ENCODE results near the gene PRR15L. TPM values are rescaled to one million over a fixed set of nuclear protein-coding genes. Genes with fewer than 3 reads are reported as not detected.
"Not testable (repeated sequence)": the region's sequence is repeated elsewhere in the genome, so short reads cannot be mapped to it uniquely, and the experiment has no call there.

The PRR15L gene, protein sequence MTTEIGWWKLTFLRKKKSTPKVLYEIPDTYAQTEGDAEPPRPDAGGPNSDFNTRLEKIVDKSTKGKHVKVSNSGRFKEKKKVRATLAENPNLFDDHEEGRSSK
- polyA plus RNA-seq (2013, experiment 1 of 2; ENCODE audit: insufficient read length) = 0.08 TPM
- not detected for polyA plus RNA-seq (2013, experiment 2 of 2; ENCODE audit: insufficient read length)

DNA sequence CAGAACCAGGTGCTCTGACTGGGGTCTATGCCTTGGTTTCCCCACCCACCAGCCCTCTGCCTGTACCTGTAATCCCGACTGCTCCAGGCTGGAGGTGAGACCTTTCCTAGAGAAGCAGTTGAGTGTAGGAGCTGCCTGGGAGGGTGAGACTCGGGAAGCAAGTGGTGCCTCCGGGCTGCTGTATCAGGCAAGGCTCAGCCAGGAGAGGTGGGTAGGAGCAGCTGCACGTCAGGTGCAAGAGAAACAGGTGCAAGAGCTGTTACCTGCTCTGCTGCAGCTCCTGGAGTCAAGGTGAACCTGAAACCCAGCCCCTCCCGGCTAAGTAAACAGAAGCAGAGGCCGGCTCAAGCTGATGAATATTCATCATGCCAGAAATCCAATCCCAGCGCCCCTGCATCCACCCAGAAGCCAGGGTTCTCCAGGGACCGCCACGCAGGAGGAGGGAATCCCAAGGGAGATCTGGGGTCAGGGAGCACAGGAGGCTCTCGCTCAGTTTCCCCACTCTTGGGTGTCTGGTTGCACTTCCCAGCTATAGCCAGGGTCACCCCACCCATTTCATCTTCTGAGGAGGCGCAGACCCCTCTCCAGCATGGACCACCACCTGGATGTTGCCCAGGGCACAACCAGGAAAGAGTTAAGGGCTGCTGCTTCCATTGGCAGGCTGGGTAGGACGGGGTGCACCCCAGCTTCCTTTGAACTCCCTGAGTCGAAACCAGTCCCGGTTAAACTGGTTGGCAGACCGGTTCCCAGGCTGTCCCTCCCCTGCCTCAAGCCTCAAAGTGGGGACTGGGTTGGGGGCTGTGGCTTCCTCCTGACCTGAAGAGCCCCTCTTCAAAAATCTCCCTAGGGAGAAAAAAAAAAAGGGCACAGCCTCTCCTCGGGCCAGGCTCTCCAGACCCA lies at the start of gene PRR15L:
Gene PRR15L, minus strand, starts transcription at position 293 of the 900 bp plus-strand sequence. CDS start 4,649 bp downstream, outside the sequence.
- DNase-seq = no peak

DNA sequence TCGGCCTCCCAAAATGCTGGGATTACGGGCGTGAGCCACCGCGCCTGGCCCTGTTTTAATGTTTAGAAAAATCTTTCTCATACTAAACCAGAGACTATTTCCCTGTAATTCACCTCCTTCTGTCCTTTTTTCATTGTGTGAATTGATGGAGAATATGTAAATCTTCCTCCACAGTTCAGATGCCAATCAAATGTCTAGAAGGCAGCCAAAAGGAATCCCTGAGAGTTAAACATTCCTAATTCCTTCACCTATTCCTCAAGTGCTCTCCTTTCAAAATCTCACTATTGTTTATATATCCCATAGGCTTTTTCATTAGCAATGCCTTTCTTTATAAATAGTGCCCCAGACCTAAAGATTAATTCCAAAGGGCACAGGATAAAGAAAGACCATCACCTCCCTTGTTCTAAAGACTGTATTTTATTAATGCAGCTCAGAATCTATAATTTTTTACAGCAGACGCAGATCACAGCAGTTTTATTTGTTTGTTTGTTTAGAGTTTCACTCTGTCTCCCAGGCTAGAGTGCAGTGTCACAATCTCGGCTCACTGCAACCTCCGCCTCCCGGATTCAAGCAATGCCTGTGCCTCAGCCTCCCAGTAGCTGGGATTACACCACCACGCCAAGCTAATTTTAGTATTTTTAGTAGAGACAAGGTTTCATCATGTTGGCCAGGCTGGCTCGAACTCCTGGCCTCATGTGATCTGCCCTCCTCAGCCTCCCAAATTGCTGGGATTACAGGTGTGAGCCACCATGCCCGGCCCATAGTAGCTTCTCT lies 49.4 kb upstream of the PRR15L start:
- no peak for DNase-seq

- DNase-seq = no peak
Observed at GRCh38 chr17:48004983-48005382, 47.3 kb upstream of the PRR15L start.

DNA sequence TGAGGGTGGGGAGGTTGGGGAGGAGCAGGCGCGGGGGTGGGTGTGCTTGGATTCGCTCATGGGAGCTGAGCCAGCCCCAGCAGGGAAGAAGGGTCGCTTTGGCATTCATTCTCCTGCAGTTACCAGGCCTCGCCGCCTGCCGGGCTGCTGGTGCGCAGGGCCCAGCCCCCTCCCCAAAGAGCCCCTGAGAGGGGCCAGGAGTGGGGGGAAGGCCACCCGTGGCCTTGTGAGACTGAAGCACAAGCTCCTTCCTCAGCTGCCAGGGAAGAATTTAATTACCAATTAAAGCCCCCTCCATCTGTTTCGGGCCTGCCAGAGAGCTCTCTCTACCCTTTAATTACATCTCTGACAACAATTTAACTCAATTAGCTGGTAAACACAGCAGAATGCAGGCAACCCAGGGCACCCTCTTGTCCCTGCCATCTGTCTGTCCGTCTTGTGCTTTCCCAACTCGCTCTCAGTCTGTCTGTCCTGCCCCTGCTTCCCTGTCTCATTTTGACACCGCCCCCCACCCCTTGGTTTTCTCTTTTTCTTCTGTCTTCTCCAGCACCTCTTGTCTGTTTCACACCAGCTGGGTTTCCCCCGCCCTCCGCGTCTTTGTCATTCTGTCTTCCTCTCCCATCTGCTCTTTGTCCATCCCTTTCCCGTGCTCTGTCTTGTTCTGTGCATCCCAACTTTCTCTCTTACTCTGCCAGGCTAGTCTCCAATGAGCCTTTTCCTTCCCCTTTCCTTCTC lies 45.9 kb upstream of the PRR15L start:
- peak; percentile 41 for DNase-seq

- peak; percentile 68 for DNase-seq
Observed at GRCh38 chr17:48002916-48003416, 45.3 kb upstream of the PRR15L start.

DNA sequence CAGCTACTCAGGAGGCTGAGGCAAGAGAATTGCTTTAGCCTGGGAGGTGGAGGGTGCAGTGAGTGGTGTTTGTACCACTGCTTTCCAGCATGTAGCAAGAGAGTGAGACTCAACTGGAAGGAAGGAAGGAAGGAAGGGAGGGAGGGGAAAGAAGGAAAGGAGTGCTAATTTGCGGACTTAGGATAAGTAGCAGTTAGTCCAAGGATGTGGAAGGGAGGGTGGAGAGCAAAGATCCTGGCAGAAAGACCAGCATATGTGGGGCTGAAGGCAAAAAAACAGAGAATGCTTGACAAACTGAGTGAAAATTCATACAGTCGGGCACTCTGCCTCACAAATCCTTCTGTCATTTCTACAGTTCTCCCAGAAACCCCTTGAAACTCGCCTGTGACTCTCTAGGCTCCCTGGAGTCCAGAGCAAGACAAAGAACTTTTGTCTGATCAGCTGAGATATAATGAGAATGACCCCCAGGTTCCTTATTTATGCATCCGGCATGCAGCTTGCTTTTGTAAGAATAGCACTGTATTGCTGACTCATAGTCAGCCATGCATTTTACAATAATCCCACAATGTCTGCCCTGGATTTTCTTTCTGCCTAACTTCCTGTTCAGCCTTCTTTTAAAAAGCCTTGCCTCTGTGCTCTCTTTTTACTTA lies 44.7 kb upstream of the PRR15L start:
- DNase-seq = peak; percentile 86

GRCh38 chr17:48001657-48002056 lies 44.0 kb upstream of the PRR15L start:
- not testable (repeated sequence) for DNase-seq

- DNase-seq = no peak
Observed at GRCh38 chr17:48001197-48001596, 43.5 kb upstream of the PRR15L start.

DNA sequence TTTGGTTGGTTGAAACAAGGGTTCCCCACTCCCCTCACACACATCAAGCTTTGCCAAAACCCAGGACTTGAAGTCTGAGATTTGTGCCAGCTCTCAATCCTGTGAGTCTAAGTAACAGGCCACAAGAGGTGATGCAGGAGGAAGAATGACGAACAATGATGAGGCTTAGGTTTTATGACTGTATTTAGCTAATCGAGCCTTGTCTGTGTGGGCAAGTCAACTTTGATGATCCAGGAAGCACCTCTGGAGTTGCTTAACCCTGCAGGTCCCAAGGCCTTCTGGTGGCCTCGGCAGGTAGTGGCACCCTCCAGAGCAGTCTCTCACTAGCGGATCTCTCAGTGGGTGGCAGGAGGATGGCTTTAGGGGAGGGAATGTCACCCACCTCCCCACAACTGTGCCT lies 41.9 kb upstream of the PRR15L start:
- DNase-seq = peak; percentile 40

- DNase-seq = no peak
Observed at GRCh38 chr17:47998044-47998443, 40.4 kb upstream of the PRR15L start.

- DNase-seq = no peak
Observed at GRCh38 chr17:47997586-47997985, 39.9 kb upstream of the PRR15L start.

- no peak for DNase-seq
Observed at GRCh38 chr17:47996201-47996600, 38.5 kb upstream of the PRR15L start.

DNA sequence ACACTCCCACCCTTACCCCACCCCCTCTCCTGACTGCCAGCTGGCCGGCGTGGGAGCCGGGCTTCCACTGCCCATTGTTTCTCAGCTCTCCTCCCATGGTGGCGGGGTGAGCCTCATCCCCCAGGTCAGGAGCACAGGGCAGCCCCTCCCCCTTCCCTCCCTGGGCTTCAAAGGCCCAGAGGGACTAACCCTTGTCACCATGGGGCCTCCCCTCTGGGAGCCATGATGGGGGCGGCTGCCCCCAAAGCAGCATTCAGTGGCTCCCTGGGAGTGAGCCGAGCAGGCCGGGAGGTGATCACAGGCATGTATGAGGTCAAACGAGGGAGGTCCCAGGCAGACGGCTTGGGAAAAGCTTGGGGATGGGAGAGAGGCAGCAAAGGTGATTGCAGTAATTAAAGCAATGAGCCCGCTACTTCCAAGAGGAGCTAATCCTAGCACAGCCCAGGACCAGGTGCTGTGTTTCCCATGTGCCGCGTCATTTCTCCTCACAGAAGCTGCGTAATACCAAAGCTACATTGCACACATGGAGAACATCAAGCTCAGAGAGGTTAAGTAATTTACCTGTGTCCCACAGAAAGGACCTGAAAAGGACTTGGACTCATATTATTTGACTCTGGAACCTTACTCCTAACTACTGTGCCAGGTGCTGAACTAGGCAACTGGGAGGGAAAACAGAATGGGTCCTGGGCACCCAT lies 37.7 kb upstream of the PRR15L start:
- no peak for DNase-seq

DNA sequence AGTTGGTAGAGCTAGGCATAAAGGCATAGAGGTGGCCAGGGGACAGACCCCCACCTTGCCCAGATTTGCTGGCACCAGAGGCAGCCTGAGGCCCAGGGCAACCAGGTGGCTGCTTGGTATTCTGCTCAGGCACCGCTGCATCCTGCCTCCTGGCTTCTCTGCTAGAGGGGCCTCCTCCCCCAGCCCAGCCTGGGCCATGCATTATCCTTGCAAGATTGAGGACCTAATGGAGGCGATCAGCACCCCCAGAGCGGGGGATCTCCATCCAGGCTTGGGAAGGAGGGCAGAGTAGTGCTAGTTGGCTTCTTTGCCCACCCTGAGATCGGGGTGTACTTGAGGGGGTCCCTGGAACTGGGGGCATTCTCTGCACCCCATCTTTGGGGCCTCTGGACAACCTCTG lies 37.0 kb upstream of the PRR15L start:
- DNase-seq = no peak

- DNase-seq = no peak
Observed at GRCh38 chr17:47993964-47994363, 36.3 kb upstream of the PRR15L start.

GRCh38 chr17:47993031-47993564 lies 35.4 kb upstream of the PRR15L start:
- no peak for DNase-seq

DNA sequence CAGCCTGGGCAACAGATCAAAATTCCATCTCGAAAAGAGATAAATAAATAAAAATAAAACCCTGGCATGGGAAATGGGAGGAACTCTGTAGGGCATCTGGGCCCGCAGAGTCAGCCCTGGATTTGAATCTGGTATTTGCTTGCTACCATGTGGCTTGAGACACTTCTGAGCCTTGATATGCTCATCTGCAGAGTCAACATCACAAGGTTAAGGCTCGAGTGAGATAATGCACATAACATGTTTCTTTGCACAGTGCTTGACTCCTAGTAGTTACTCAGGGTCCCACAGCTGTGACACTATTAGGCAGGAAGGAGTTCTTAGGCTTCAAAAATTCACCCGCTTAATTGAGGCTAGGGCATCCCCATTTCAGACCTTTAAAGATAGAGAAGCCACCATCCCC lies 34.5 kb upstream of the PRR15L start:
- DNase-seq = no peak

- DNase-seq = no peak
Observed at GRCh38 chr17:47990962-47991731, 33.5 kb upstream of the PRR15L start.

DNA sequence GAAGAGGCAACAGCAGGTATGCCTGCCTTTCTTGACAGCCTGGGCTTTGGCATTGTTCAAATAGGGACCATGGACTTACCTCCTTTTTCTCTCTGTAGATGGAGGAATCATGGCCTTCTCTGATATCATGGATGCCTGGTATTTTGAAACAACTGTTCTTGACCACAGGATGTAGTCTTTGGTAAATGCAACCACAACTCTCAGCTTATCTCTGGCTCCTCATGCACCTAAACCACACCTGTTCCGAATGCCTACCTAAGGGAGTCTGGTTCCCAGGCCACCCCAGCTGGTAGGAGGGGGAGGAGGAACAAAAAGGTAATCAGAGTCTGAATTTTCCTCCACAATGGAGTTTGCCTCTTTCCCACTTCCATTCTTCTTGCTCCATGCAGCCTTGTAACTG lies 32.0 kb upstream of the PRR15L start:
- no peak for DNase-seq

DNA sequence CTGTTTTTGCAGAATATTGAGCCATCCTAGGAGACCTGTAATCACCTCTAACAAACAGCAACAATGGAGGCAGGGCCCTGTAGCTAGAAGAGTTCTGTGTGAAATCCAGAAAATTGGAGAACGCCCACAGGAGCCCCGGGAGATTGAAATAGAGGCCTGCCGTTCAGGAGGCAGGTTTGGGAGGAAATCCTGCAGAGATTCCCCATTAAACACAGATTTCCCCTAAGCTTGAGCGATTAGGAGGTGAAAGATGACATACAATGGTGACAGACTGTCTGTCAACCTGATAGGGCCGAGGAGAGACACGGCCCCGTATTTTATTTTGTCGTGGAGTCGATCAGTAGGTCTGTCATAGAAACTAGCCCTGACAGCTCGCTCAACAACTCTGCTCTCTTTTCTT lies 31.5 kb upstream of the PRR15L start:
- no peak for DNase-seq
